Mesendoderm (in vitro differentiated cells): ENCODE data around the gene MBD3L5.
"Not testable (repeated sequence)": the region's sequence is repeated elsewhere in the genome, so short reads cannot be mapped to it uniquely, and the experiment has no call there.

Experiments
- DNase-seq: peaks from one replicate; pipeline ENCODE4 v3.0.0; 2013
- H2AK5ac ChIP-seq: 2 replicates; pipeline ENCODE4 v1.6.1; 2013; ENCODE audit warnings: low read length, inconsistent platforms
- H2BK120ac ChIP-seq: 2 replicates; pipeline ENCODE4 v1.6.1; 2013; ENCODE audit warnings: low read depth, mild to moderate bottlenecking, low read length, moderate library complexity, mixed read lengths
- H2BK15ac ChIP-seq: replicated peaks from 2 replicates; pipeline ENCODE4 v1.6.1; 2013; ENCODE audit warnings: low read depth, mild to moderate bottlenecking, moderate library complexity
- H2BK5ac ChIP-seq: 2 replicates; pipeline ENCODE4 v1.6.1; 2013; ENCODE audit warnings: low read length, inconsistent platforms
- H3K18ac ChIP-seq: 2 replicates; pipeline ENCODE4 v1.6.1; 2013; ENCODE audit warnings: mild to moderate bottlenecking, low read length, mixed read lengths
- H3K23ac ChIP-seq: one replicate; pipeline ENCODE4 v1.6.1; 2013; ENCODE audit warnings: low read length
- H3K27ac ChIP-seq: 2 replicates; pipeline ENCODE4 v1.5.1; 2013; ENCODE audit warnings: low read depth, mild to moderate bottlenecking, inconsistent platforms, low read length, moderate library complexity
- H3K27me3 ChIP-seq: 2 replicates; pipeline ENCODE4 v1.6.1; 2013; ENCODE audit warnings: low read length, control low read depth, mild to moderate bottlenecking, inconsistent platforms; ENCODE audit not compliant: insufficient read depth, poor library complexity
- H3K36me3 ChIP-seq: 2 replicates; pipeline ENCODE4 v1.6.1; 2013; ENCODE audit warnings: low read length, inconsistent platforms; ENCODE audit not compliant: control insufficient read depth, insufficient read depth
- H3K4ac ChIP-seq: one replicate; pipeline ENCODE4 v1.6.1; 2013; ENCODE audit warnings: low read depth, mild to moderate bottlenecking, low read length, moderate library complexity
- H3K4me1 ChIP-seq: 2 replicates; pipeline ENCODE4 v1.6.1; 2013; ENCODE audit warnings: low read depth, low read length, inconsistent platforms; ENCODE audit not compliant: control insufficient read depth
- H3K4me2 ChIP-seq: 2 replicates; pipeline ENCODE4 v1.6.1; 2013; ENCODE audit warnings: low read length
- H3K4me3 ChIP-seq: 2 replicates; pipeline ENCODE4 v1.5.1; 2013; ENCODE audit warnings: mild to moderate bottlenecking, low read length
- H3K56ac ChIP-seq: one replicate; pipeline ENCODE4 v1.6.1; 2013; ENCODE audit warnings: low read length
- H3K79me1 ChIP-seq: 2 replicates; pipeline ENCODE4 v1.6.1; 2013; ENCODE audit warnings: low read length, inconsistent platforms
- H3K79me2 ChIP-seq: 2 replicates; pipeline ENCODE4 v1.6.1; 2013; ENCODE audit warnings: mild to moderate bottlenecking, low read length; ENCODE audit not compliant: control insufficient read depth, insufficient read depth
- H3K9ac ChIP-seq: 2 replicates; pipeline ENCODE4 v1.6.1; 2013; ENCODE audit warnings: low read length, inconsistent platforms
- H4K5ac ChIP-seq: one replicate; pipeline ENCODE4 v1.6.1; 2013; ENCODE audit warnings: low read length
- H4K8ac ChIP-seq: one replicate; pipeline ENCODE4 v1.6.1; 2013; ENCODE audit warnings: low read depth, mild to moderate bottlenecking, control low read depth, low read length, moderate library complexity
- WGBS: extraction: QIAGEN DNeasy Blood & Tissue Kit; methylation state at CpG from one replicate; pipeline ENCODE4 v1.1.7; 2013; ENCODE audit warnings: low lambda C conversion rate, missing lambda C conversion rate; ENCODE audit not compliant: insufficient coverage; ENCODE audit errors: extremely low coverage; 5-methylcytosine and 5-hydroxymethylcytosine counted together

MBD3L5 gene

DNA sequence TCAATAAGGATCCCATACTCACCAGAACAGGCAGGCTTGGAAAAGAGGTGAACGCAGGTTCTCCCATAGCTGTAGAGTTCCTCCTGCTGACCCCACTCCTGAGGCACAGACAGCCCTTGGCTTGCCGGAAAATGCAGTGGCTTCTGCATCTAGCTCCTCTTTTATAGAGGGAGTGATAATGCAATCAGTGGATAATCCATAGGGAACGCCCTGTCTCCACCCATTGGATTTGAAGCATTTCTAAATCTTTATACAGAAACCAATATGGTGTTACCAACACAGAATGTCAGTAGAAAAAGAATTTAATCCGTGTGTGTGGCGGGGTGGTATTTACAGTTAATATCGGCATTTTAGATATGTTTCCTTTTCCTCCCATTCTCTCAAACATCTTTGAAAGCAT lies 9.0 kb upstream of the MBD3L5 start, which contains the start of gene MBD3L2B:
Gene MBD3L2B, minus strand, starts transcription at position 101 of the 400 bp plus-strand sequence. Its CDS starts 34 bp downstream, at position 67.
- H3K36me3 ChIP-seq, H2BK120ac ChIP-seq, H3K4ac ChIP-seq, H4K5ac ChIP-seq, H3K18ac ChIP-seq, H3K4me3 ChIP-seq, H3K56ac ChIP-seq, DNase-seq, H3K23ac ChIP-seq, H2BK5ac ChIP-seq, H3K27me3 ChIP-seq, H3K9ac ChIP-seq, H3K4me1 ChIP-seq, H2AK5ac ChIP-seq, H3K27ac ChIP-seq, H3K79me2 ChIP-seq, H3K4me2 ChIP-seq, H2BK15ac ChIP-seq, H4K8ac ChIP-seq, H3K79me1 ChIP-seq: not testable (repeated sequence)
- WGBS, result no CpG with 5 or more reads among the region's 6 CpGs

DNA sequence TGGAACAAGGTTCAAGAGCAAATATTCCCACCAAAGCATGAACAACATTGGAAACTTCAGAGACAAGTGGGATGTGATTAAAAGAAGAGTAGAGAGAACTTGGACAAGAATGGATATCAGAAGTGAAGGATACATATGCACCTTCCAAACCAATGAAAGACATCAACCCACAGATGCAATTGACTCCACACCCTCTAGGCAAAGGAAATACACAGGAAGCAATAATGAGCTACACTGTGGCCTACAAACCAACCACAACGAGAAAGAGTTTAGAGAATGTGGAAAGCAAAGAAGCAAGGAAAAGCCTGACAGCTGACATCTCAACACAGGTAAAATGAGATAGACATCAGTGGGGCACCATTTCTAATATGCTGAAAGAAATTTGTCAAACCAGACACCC lies 1.6 kb upstream of the MBD3L5 start:
- H3K27ac ChIP-seq, H4K8ac ChIP-seq, H3K4me3 ChIP-seq, DNase-seq, H3K9ac ChIP-seq, H3K4me1 ChIP-seq, H3K27me3 ChIP-seq, H3K79me1 ChIP-seq, H2BK15ac ChIP-seq, H3K23ac ChIP-seq, H3K18ac ChIP-seq, H3K56ac ChIP-seq, H3K36me3 ChIP-seq, H3K79me2 ChIP-seq, H3K4me2 ChIP-seq, H2BK5ac ChIP-seq, H4K5ac ChIP-seq, H2BK120ac ChIP-seq, H2AK5ac ChIP-seq, H3K4ac ChIP-seq: not testable (repeated sequence)
- no CpG with 5 or more reads among the region's 1 CpG for WGBS

DNA sequence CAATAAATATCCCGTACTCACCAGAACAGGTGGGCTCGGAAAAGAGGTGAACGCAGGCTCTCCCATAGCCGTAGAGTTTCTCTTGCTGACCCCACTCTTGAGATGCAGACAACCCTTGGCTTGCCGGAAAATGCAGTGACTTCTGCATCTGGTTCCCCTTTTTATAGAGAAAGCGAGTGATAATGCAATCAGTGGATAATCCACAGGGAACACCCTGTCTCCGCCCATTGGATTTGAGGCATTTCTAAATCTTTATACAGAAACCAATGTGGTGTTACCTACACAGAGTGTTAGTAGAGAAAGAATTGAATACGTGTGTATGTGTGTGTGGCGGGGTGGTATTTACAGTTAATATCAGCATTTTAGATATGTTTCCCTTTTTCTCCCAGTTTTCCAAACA lies 9.7 kb downstream of the MBD3L5 start, which contains the start of gene MBD3L4:
Gene MBD3L4, minus strand, starts transcription at position 101 of the 400 bp plus-strand sequence. Its CDS starts 35 bp downstream, at position 66.
- H3K4me2 ChIP-seq, H3K27me3 ChIP-seq, H3K4ac ChIP-seq, H3K27ac ChIP-seq, H3K36me3 ChIP-seq, H2BK120ac ChIP-seq, H3K79me1 ChIP-seq, H3K56ac ChIP-seq, H4K8ac ChIP-seq, H2AK5ac ChIP-seq, H3K79me2 ChIP-seq, H3K4me1 ChIP-seq, H3K18ac ChIP-seq, H3K23ac ChIP-seq, DNase-seq, H3K9ac ChIP-seq, H2BK5ac ChIP-seq, H3K4me3 ChIP-seq, H2BK15ac ChIP-seq, H4K5ac ChIP-seq: not testable (repeated sequence)
- no CpG with 5 or more reads among the region's 9 CpGs for WGBS

DNA sequence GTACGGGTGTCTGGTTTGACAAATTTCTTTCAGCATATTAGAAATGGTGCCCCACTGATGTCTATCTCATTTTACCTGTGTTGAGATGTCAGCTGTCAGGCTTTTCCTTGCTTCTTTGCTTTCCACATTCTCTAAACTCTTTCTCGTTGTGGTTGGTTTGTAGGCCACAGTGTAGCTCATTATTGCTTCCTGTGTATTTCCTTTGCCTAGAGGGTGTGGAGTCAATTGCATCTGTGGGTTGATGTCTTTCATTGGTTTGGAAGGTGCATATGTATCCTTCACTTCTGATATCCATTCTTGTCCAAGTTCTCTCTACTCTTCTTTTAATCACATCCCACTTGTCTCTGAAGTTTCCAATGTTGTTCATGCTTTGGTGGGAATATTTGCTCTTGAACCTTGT lies 11.2 kb downstream of the MBD3L5 start:
- H3K4me1 ChIP-seq, H3K9ac ChIP-seq, H3K36me3 ChIP-seq, H3K79me1 ChIP-seq, DNase-seq, H3K4me2 ChIP-seq, H3K79me2 ChIP-seq, H2AK5ac ChIP-seq, H3K4ac ChIP-seq, H2BK15ac ChIP-seq, H3K18ac ChIP-seq, H3K56ac ChIP-seq, H2BK5ac ChIP-seq, H3K27ac ChIP-seq, H3K27me3 ChIP-seq, H4K5ac ChIP-seq, H3K4me3 ChIP-seq, H3K23ac ChIP-seq, H4K8ac ChIP-seq, H2BK120ac ChIP-seq: not testable (repeated sequence)
- no CpG with 5 or more reads among the region's 2 CpGs for WGBS

- H3K27me3 ChIP-seq, H3K79me1 ChIP-seq, H2BK120ac ChIP-seq, H2BK15ac ChIP-seq, DNase-seq, H2AK5ac ChIP-seq, H3K56ac ChIP-seq, H3K27ac ChIP-seq, H3K4me3 ChIP-seq, H2BK5ac ChIP-seq, H3K18ac ChIP-seq, H3K4me1 ChIP-seq, H4K5ac ChIP-seq, H3K23ac ChIP-seq, H4K8ac ChIP-seq, H3K79me2 ChIP-seq, H3K4ac ChIP-seq, H3K36me3 ChIP-seq, H3K4me2 ChIP-seq, H3K9ac ChIP-seq: not testable (repeated sequence)
- WGBS, result no CpG with 5 or more reads among the region's 7 CpGs
These were observed 18.6 kb downstream of the MBD3L5 start, which contains the start of gene MBD3L2 for GRCh38 chr19:7049021-7049420. MBD3L2 (plus strand) TSS chr19:7049321; CDS start chr19:7049374, 53 bp downstream.

DNA sequence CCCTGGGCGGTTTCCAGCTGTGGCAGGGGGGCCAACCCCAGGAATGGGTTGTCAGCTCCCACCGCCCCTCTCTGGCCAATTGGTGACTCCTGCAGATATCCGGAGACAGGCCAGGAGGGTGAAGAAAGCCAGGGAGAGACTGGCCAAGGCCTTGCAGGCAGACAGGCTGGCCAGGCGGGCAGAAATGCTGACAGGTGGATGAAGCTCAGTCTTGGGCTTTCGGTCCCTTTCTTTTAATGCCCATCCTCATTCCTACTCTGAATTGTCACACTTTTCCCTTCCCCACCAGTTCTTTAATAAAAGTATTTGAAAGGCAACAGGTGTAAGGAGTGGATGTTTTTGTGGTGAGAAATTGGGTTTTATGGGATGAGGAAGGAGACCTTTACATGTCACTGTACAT lies 21.0 kb downstream of the MBD3L5 start:
- no CpG with 5 or more reads among the region's 5 CpGs for WGBS
- H2BK15ac ChIP-seq, H3K27me3 ChIP-seq, H3K79me2 ChIP-seq, H4K5ac ChIP-seq, H4K8ac ChIP-seq, H3K4me3 ChIP-seq, H2BK120ac ChIP-seq, H2BK5ac ChIP-seq, H3K18ac ChIP-seq, H3K4me2 ChIP-seq, H3K9ac ChIP-seq, H3K36me3 ChIP-seq, H3K27ac ChIP-seq, H3K4ac ChIP-seq, DNase-seq, H2AK5ac ChIP-seq, H3K79me1 ChIP-seq, H3K4me1 ChIP-seq, H3K23ac ChIP-seq, H3K56ac ChIP-seq: not testable (repeated sequence)
